ENCODE measurements around the gene HADHB.
"Not testable (repeated sequence)": the region's sequence is repeated elsewhere in the genome, so short reads cannot be mapped to it uniquely, and the experiment has no call there.

The HADHB gene

DNA sequence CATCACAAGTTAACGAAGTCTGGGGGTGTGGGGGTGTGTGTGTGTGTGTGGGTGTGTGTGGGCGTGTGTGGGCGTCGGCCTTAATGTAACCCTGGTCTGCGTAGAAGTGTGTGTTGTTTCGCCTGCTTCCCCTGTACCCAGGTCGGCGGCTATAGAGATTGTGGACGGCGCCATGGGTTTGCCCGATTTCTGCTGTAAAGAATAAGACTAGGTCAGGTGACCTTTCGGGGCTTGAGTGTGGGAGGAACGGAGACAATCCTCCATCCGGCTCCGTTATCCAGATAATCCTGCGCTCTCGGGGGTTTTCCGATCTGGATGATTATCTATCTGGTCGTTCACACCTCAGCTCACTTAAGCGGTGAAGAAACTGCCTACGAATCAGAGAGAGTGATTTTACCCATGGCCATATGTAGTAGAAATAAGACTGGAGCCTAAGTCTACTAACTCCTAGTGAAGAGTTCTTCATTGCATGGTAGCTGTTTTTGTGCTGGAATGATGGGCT lies 543 bp downstream of the HADHB start:
- peak; percentile 62 for DNase-seq (ENCODE audit: low spot score)

DNA sequence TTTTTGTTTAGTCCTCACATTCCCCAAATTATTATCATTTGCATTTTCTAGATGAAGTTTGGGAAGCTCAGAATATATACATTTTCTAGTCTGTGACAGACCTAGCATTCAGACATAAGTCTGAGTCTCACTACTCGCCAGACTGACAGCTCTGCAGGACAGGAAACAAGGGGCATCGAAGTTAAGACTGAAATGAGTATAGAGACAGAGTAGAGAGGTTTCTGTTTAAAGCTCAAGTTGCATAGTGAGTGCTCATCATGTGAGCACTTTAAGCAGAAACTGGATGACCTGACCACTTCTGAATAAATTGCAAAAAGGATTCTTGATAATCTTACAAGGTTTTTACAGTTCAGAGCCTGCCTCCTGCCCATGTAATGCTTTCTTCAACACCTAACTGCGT lies 1.1 kb downstream of the HADHB start:
- peak; percentile 38 for DNase-seq (ENCODE audit: low spot score)

DNA sequence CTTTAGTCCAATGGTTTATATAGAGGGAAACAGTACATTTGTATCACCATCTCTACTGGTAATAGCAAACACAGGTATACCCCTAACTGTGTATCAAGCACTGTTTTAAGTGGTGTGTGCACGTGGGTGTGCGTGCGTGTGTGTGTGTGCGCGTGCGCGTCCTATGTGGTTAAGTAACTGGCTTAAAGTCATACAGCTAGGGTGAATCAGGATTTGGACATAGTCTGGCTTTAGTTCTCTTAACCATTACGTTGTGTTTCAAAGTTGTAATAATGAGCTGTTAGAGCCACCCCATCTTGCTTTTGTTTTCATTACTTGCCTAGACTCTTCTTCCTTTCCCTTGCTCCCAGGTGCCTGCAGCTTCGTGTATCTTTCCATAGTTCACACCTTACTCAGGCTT lies 2.1 kb downstream of the HADHB start:
- DNase-seq (ENCODE audit: low spot score): peak; percentile 43

DNA sequence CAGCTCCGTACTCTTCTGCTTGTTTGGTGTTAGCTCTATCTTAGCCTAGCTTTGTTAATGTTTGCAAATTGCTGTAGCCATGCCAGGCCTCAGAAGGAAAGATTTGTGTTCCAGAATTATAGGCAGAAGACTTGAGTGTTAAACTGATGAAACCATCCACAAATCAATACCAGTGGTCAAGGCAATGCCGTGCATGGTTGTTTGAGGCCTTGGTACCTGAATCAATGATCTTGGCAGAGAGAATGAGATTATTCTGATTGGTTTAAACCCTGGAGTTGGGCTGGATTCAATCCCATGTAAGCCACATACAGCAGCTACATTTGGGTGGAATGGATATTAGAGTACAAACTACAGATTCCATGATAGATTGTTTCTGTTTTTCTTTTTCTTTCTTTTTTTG lies 4.9 kb downstream of the HADHB start:
- DNase-seq (ENCODE audit: low spot score): no peak

DNA sequence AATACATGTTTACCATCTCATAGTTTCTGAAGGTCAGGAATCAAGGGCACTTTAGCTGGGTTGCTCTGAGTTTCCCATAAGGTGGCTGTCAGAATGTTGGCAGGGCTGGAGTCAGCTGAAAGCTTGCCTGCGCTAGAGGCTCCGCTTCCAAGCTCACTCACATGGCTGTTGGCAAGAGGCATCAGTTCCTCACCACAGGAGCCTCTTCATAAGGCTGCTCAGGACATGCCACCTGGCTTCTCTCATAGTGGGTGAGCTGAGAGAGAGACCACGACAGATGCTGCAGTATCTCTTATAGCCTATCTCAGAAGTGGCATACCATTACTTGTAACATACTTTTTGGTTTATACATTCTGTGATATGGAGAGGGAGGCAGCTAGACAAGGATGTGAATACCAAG lies 7.2 kb downstream of the HADHB start:
- DNase-seq (ENCODE audit: low spot score): peak; percentile 99

DNA sequence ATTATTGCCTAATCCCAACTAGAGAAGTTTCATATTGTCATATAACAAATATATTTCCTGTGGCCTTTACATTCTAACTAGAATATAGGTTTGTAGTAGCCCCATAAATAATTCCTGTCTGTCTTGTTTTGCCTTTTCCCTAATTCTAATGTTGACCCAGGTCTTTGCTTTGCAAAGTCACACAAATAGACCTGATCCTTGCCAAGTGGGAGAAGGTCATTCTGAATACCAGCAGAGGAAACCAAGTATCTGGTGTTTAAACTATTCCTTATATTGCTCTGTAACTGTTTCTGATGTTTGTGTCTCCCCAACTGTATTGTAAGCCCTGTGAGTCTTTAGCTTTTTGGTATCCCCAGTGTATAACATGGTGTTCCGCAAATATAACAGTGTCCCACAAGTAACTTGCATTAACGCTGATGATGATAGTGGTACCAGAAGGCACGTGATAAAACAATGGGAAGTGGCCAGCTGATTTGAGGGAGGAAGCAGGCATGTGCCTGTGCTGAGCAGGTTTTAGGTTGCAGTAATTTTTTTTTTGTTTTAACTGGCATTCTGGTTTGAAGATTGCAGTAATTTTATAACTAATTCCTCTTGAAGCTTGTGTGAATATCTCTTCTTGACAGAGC lies 11.1 kb downstream of the HADHB start:
- DNase-seq (ENCODE audit: low spot score): no peak

DNA sequence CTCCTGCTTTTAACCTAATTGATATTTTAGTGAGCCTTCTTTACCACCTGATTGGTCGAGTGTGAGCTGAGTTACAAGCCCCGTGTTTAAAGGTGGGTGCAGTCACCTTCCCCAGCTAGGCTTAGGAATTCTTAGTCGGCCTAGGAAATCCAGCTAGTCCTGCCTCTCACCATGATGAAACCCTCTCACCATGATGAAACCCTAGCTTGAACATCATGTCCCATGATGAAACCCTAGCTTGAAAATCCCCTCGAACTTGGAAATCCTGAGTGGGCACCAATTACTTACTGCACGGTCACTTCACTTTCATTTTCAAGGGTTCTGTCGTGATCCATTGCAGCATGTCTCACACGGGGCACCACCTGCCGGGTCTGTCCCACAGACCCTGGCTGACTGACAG lies 14.1 kb downstream of the HADHB start:
- DNase-seq (ENCODE audit: low spot score): not testable (repeated sequence)

DNA sequence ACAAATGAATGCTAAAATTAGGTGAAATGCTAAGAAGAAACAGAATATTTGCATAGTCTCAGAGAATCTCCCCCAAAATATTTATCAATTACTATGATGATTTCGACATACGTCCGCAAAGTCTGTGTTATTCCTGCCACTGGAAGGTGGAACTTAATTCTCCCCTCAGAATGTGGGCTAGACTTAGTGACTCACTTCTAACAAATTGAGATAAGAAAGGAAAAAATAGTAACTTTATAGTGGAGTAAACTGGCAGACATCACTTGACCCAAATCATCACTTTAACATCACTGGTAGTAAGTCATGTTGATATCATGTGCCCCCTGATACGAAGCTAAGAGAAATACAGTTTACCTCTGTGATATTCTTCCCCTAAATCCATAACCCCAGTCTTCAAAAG lies 23.5 kb downstream of the HADHB start:
- DNase-seq (ENCODE audit: low spot score): no peak

DNA sequence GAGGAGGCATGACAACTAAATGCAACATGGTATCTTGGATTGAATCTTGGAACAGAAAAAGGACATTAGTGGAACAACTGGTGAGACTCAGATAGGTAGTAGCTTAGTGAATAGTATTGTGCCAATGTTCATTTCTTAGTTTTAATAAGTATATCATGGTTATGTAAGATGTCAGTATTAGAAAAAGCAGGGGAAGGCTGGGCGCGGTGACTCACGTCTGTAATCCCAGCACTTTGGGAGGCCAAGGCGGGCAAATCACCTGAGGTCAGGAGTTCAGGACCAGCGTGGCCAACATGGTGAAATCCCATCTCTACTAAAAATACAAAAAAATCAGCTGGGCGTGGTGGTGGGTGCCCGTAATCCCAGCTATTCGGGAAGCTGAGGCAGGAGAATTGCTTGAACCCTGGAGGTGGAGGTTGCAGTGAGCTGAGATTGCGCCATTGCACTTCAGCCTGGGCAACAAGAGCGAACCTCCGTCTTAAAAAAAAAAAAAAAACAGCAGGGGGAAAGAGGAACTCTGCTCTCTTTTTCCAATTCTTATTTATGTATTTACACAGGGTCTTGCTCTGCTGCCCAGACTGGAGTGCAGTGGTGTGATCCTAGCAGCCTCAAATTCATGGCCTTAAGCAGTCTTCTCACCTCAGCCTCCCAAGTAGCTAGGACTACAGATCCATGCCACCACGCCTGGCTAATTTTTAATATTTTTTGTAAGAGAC lies 24.1 kb downstream of the HADHB start:
- DNase-seq (ENCODE audit: low spot score): not testable (repeated sequence)

DNA sequence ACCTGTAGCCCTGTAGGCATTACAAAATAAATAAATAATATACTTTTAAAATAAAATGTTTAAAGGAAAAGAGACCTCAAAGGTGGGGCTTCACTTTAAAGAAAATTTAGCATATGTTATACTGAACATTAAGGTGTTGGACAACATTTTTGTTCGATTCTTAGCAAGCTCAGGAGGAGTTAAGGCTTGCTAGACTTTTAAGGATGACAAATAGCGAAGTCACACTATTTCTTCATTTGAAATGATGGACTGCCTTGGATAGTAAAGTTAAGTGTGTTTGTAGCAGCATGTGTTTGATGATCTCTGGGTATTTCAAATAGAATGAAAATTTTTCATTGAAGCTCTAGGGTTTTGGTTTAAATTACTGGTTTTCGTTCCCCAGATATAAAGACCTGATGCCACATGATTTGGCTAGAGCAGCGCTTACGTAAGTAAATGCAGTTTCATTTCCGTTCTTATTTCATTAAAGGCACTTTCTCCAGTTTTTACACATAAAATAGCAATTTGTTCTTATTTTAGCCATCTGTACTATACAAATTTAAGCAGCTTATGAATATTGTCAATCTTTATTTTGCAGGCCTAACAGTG lies 24.9 kb downstream of the HADHB start:
- no peak for DNase-seq (ENCODE audit: low spot score)

DNA sequence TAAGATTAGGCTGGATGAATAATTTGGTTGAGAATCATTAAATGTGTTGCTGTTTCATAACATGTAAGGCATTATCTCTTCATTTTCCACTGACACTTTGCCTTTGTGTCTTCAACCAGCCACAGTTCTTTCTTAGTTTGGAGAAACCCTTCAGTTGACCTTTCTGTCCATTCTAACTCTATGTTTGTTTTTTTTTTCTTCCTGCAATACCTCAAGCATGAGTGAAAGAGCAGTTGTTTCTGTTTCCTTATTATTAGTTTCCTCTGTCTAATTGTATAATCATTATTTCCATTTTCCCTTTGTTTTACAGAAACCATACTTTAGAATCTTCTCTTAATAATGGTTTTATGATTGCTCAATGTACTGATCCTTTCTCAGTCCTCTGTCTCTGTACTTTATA lies 25.6 kb downstream of the HADHB start:
- DNase-seq (ENCODE audit: low spot score): no peak

DNA sequence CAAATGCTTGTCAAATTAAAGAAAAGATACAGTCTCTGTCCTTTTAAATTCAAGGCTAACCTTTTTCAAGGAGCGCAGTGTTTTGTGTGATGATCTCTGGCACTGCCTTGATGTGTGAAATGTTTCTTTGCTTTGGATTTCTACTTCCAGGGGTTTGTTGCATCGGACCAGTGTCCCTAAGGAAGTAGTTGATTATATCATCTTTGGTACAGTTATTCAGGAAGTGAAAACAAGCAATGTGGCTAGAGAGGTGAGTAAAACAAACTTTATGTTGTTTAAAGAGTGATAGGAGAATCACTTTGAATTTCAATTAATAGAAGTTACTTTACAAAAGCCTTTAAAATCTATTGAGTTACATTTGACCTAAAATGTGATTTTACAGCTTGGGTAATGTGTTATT lies 28.8 kb downstream of the HADHB start:
- no peak for DNase-seq (ENCODE audit: low spot score)

DNA sequence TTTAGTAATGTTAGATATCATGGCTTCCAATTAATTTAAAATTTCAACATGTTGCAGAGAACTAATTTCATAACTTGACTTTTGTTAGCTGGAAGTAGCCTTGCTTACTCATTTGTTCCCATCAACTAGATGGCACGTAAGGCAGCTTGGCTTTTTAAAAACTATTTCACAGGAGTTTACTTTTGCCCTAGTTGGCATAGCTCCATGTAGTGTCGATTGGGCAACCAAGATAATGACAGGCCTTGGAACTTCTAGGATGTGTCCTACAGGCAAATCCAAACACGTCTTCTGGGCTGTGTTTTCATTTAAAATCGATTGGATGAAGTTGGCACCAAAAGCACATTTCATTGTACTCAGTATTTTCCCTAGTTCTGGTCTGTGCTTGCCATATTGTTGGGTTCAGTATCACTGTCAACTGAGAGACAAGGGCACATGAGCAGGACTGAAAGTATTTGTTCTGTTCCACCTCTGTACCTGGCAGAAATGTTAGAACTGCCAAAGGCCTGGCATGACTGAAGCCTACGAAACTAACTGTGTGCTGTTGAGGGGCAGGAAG lies 29.4 kb downstream of the HADHB start:
- DNase-seq (ENCODE audit: low spot score): no peak

DNA sequence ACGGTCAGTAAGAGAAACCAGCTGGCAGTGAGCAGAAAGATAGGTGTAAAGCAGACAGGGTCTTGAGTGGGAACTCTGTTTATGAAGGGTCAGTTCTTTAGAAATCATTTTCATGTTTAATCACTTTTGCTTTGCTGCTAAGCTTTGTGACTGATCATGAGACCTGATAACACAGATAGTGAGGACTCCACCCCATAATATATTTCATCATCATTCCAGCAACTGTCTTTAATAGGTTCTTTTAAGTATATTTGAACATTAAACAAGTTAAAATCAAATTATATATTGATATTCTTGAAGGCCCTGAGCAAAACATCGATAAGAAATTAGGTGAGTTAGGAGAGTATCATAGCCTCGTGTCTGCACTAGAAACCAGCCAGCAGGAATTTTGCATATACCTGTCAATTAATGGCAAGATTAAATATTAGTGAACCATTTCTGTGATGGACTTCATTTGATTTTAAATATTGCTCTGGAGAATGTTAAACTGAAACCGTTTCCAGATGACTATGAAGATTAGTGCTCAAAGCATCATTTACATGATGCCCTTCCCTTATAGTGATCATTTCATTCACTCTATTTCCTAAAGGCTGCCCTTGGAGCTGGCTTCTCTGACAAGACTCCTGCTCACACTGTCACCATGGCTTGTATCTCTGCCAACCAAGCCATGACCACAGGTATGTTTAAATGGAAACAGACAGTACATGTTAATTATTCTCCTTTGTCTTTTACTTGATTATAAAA lies 31.9 kb downstream of the HADHB start:
- no peak for DNase-seq (ENCODE audit: low spot score)

DNA sequence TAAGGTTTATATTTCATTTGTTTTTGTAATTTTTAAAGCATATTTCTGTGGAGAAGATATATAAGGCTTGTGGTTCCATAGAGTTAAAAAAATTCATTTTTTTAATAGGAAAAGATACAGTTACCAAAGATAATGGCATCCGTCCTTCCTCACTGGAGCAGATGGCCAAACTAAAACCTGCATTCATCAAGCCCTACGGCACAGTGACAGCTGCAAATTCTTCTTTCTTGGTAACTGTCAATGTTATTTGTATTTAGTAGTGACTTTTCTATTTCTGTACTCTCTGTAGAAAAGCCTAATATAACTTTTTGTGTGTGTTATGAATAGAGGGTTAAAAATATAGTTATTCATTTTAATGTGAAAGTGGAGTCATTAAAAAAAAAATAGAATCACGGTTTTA lies 35.1 kb downstream of the HADHB start:
- DNase-seq (ENCODE audit: low spot score): no peak

DNA sequence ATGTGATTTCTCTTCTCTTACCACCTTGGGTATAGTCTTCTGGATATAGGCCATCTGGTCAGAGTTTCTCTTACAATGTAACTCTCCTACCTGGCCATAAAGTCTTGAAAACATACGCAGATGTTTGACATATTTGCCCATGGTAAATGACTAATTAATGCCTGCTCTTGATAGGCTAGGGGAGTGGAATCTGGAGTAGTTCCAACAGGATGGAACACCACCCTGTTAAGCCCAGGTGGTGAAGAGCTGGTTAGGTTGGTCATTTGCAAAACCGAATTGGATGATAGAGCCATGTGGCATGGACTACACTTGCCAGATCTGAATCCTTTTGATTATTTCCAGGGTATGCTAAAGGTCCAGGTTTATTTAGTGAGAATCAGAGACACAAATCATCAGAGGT lies 36.5 kb downstream of the HADHB start:
- DNase-seq (ENCODE audit: low spot score): no peak

DNA sequence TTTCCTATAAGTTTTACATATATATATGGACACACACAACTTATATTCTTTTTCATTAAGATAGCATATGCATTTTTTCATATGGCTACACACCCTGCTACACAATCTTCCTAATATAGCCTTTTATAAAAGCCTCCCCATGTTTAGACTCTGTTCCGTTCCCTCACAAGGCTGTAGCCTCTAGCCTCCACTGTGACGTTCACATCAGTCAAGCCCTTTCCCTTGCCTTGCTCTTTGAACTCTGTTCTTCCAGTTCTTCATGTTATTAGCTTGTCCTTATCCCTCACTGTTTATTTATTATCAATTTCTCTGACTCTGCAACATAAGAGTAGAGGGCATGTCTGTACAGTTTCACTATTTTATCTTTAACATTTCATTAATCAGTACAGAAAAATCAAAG lies 38.9 kb downstream of the HADHB start:
- DNase-seq (ENCODE audit: low spot score): no peak

DNA sequence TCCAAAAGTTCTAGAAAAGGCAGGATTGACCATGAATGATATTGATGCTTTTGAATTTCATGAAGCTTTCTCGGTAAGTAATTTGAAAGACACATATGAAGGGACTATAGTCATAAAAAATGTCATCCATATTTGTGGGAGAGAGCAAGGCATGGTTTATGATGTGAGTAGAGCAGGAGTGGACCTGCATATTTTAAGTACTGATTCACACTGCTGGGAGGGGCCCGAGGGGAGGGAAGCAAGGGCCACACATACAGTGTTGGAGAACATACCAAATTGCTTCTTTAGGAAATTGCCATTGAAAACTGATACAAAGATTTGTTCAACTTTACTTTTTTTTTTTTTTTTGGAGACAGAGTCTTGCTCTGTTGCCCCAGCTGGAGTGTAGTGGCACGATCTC lies 39.4 kb downstream of the HADHB start:
- no peak for DNase-seq (ENCODE audit: low spot score)

DNA sequence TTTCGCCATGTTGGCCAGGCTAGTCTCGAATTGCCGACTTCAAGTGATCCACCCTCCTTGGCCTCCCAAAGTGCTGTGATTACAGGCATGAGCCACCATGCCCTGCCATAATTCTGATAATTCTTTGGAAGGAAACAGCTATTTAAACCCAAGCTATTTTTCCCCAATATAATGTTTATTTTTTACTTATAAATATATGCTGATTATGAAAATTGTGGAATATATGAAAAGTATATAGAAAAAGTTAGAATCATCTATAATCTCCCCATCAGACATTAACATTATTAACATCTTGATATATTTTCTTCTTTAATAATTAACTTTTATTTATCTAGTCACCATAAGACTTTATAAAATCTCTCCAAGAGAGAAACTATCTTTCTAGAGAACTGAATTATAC lies 41.2 kb downstream of the HADHB start:
- DNase-seq (ENCODE audit: low spot score): no peak

DNA sequence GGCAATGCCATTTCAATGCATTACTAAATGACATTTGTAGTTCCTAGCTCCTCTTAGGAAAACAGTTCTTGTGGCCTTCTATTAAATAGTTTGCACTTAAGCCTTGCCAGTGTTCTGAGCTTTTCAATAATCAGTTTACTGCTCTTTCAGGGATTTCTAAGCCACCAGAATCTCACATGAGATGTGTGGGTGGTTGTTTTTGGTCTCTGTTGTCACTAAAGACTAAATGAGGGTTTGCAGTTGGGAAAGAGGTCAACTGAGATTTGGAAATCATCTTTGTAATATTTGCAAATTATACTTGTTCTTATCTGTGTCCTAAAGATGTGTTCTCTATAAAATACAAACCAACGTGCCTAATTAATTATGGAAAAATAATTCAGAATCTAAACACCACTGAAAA lies 45.3 kb downstream of the HADHB start:
- no peak for DNase-seq (ENCODE audit: low spot score)

DNA sequence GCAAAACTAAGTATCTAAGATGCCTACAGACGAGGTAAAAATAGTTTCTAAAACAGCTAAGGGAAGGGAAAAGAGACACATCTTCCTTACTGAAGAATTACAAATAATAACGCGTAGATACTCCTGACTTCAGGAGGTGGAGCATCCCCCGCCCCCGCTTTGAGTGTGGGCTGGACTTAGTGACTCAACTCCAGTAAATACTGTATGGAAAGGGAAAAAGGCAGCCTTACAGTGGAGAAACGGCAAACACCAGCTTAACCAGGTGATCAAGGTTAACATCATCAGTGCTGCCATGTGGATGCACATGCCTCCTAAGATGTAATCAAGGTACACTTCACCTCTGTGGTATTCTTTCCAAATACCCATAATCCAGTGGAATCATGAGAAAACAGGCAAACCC lies 47.9 kb downstream of the HADHB start:
- DNase-seq (ENCODE audit: low spot score): no peak

DNA sequence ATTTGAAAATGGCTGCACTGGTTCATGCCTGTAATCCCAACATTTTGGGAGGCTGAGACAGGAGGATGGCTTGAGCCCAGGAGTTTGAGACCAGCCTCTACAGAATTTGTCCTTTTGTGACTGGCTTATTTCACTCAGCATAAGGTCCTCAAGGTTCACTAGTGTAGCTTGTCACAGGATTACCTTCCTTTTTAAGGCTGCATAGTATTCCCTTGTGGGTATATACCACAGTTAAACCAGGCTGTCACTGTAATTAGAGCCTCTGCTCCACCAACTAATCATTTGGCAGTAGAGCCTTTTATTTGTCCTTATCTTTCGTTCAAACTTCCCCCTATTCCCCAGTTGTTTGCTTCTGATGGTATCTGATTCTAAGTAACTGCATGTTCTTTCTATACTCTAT lies 50.8 kb downstream of the HADHB start:
- no peak for DNase-seq (ENCODE audit: low spot score)

DNA sequence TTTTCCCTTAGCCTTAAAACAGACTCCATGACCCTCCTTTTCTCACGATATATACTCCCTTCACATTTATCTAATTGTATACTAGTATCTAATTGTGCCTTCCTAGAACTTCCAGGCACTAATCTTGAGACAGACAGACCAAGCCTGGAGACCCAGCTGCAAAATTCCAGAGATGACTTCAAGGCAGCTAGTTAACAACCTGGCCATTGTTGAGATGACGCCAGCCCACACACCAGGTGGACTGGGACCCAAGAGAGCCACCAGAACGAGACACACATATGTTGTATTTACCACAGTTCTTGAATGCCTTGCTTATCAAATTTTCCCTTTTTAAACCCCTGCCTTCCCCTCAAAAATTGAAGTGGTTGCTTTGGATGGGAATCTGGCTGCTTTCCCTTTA lies 52.3 kb downstream of the HADHB start:
- no peak for DNase-seq (ENCODE audit: low spot score)
